ENCODE data around the gene SOWAHA.

GRCh38 chr5:132777209-132778069 is 35.7 kb upstream of the SOWAHA start, which contains the start of gene SEPTIN8:
- no peak for TF ChIP-seq CTCF (conservative IDR thresholded peaks at IDR 0.05; ENCODE audit: low read depth, low read length)
- TF ChIP-seq POLR2A (IDR thresholded peaks at IDR 0.05; ENCODE audit: low read depth, low read length): no peak
- no peak for TF ChIP-seq BHLHE40 (IDR thresholded peaks at IDR 0.05; ENCODE audit: low read depth, low read length)
- no peak for TF ChIP-seq USF2 (IDR thresholded peaks at IDR 0.05; ENCODE audit: low read depth, low read length)
- TF ChIP-seq SMC3 (IDR thresholded peaks at IDR 0.05; ENCODE audit: low read depth, low read length): no peak
- no peak for TF ChIP-seq NFE2L2 (IDR thresholded peaks at IDR 0.05; ENCODE audit: low read depth, low read length)
